Psoas muscle (tissue), 8 donors: ENCODE results near the gene CSTB. TPM values are rescaled to one million over a fixed set of nuclear protein-coding genes. Genes with fewer than 3 reads are reported as not detected.
A peak's percentile ranks its signal among the peaks of the same experiment; 100 is the strongest.

Experiments used
- ATAC-seq, 4 donors: fragments of 200-7000 bp; cut with Tn5 transposase; one replicate each; pipeline ENCODE4 v1.9.1; 2020; ENCODE audit warnings: moderate library complexity in 3 of 4, mild to moderate bottlenecking in 2 of 4
- DNase-seq, 2 donors: peaks; one replicate each; pipeline ENCODE4 v3.0.0-alpha.2; 2020
- H3K27ac ChIP-seq: fragments of 200-600 bp; one replicate; pipeline ENCODE4 v1.8.0; 2022
- H3K27me3 ChIP-seq, 3 donors: fragments of 200-600 bp in 1 of 3; one replicate each; pipeline versions ENCODE4 v1.6.1 to v1.8.0; 2013 to 2022; ENCODE audit warnings: low read length in 2 of 3, mild to moderate bottlenecking in 2 of 3, moderate library complexity in 1 of 3; ENCODE audit not compliant: insufficient read depth in 3 of 3
- H3K36me3 ChIP-seq, 2 donors: fragments of 200-600 bp in 1 of 2; one replicate each; pipeline versions ENCODE4 v1.6.1 to v1.8.0; 2013 to 2022; ENCODE audit warnings: low read depth in 1 of 2, mild to moderate bottlenecking in 1 of 2, moderate library complexity in 1 of 2; ENCODE audit not compliant: insufficient read depth in 1 of 2
- H3K4me1 ChIP-seq: fragments of 200-600 bp; one replicate; pipeline ENCODE4 v1.8.0; 2022
- H3K4me3 ChIP-seq: fragments of 200-600 bp; one replicate; pipeline ENCODE4 v1.8.0; 2022; ENCODE audit warnings: mild to moderate bottlenecking
- H3K9me3 ChIP-seq: fragments of 200-600 bp; one replicate; pipeline ENCODE4 v1.8.0; 2022
- CTCF ChIP-seq: fragments of 200-600 bp; IDR thresholded peaks from one replicate; pipeline ENCODE4 v1.8.0; 2022; ENCODE audit warnings: antibody characterized with exemption
- WGBS, 3 donors: extraction: QIAGEN DNeasy Blood & Tissue Kit; methylation state at CpG; one replicate each; pipeline versions ENCODE4 v1.1.6 to v1.1.7; 2013; 5-methylcytosine and 5-hydroxymethylcytosine counted together
- intact Hi-C, 2 donors: fragments of 100-400 bp; cut with DNase I; formaldehyde crosslinking; loops; one replicate each; pipeline versions ENCODE4 v1.11.0 to v1.14.2; 2022
- polyA plus RNA-seq, 3 donors: library from polyadenylated mRNA; stranded (reverse); fragments of 200-250 nt; gene quantifications; one replicate each; pipeline ENCODE4 v1.2.3, GENCODE V29; 2013
- total RNA-seq, 4 donors: library from RNA; stranded (reverse); fragmentation: NEBNext Ultra II Directional in 2 of 4; extraction: Animal tissue kit (Norgen Biotek cat#: 25700) in 2 of 4; gene quantifications; one replicate each; pipeline versions ENCODE4 v1.2.1 to v1.2.4, GENCODE V29; 2021 to 2023
- donor health status: healthy with polysubstance abuse.
- donor health status: DM: no; HTN: no; CAD: no; lungs with moderate emphysema.
- donor health status: Bipolar disorder and iron deficiency.
- donor health status: healthy.
- donor health status: DM: yes; HTN: yes; CAD: no.
- donor health status: DM: no; HTN: no; CAD: no.
- donor health status: DM: no; HTN: no; CAD: no.
- donor health status: DM: yes; HTN: yes; CAD: no.

CSTB gene
- total and polyA plus RNA-seq, 7 donors, result 16.0 to 35.2 (median 21.3) TPM

- Histone ChIP-seq H3K4me3 (no peak overlapping the region), H3K27ac (no peak overlapping the region), H3K4me1 (peaks cover 42% of the 10 kb centered on the region), H3K27me3 (no peaks in the 10 kb centered on the region), H3K9me3 (no peaks in the 10 kb centered on the region), H3K36me3 (peaks cover 0 to 6% of the 10 kb centered on the region in 2 donors)
- intact Hi-C loops, result no loop called here
- no peak for DNase-seq
- whole genome bisulfite sequencing, 3 donors, result 38 to 62% (median 38%) methylated on average over 6 of the region's 6 CpGs
- ATAC-seq, result no peak
- TF ChIP-seq CTCF, result no peak
Observed at GRCh38 chr21:43731476-43731875, 44.6 kb downstream of the CSTB start.

GRCh38 chr21:43728467-43729390 is 47.4 kb downstream of the CSTB start:
- H3K27me3 ChIP-seq, result no peaks in the 10 kb centered on the region
- H3K36me3 ChIP-seq, result peaks cover 0 to 5% of the 10 kb centered on the region in 2 donors
- H3K9me3 ChIP-seq, result no peaks in the 10 kb centered on the region
- peaks cover 49% of the 10 kb centered on the region for H3K4me1 ChIP-seq
- TF ChIP-seq CTCF, result peak; percentile 21
- WGBS, 3 donors, result 15 to 30% (median 26%) methylated on average over 56 to 59 of the region's 59 CpGs
- peak; percentile 96 for DNase-seq
- ATAC-seq, result peak; percentile 80 to 84 (median 82)
- intact Hi-C loops, result no loop called here
- peak overlapping the region; percentile 60 for H3K4me3 ChIP-seq
- H3K27ac ChIP-seq, result peak overlapping the region; percentile 66

- Histone ChIP-seq H3K36me3 (peaks cover 0 to 12% of the 10 kb centered on the region in 2 donors), H3K27me3 (no peaks in the 10 kb centered on the region), H3K4me3 (peak overlapping the region; percentile 60), H3K9me3 (no peaks in the 10 kb centered on the region), H3K27ac (peak overlapping the region; percentile 66), H3K4me1 (peaks cover 49% of the 10 kb centered on the region)
- 10 to 26% (median 15%) methylated on average over 6 to 7 of the region's 7 CpGs for WGBS, 3 donors
- intact Hi-C loops, result no loop called here
- no peak for TF ChIP-seq CTCF
- ATAC-seq (peak; percentile 10 to 54 (median 38)), DNase-seq (no peak)
Observed at GRCh38 chr21:43728154-43728466, 48.0 kb downstream of the CSTB start.

- Histone ChIP-seq H3K4me1 (peaks cover 48% of the 10 kb centered on the region), H3K4me3 (no peak overlapping the region), H3K27me3 (no peaks in the 10 kb centered on the region), H3K9me3 (no peaks in the 10 kb centered on the region), H3K36me3 (peaks cover 0 to 12% of the 10 kb centered on the region in 2 donors), H3K27ac (peak overlapping the region; percentile 66)
- ATAC-seq, result peak; percentile 37 to 63 (median 60)
- no peak for TF ChIP-seq CTCF
- intact Hi-C loops, result no loop called here
- 15 to 25% (median 22%) methylated on average over 10 of the region's 10 CpGs for WGBS, 3 donors
- DNase-seq, result peak; percentile 58 to 81
Observed at GRCh38 chr21:43727519-43728153, 48.5 kb downstream of the CSTB start.
